ENCODE measurements around the gene FCER1G.
A peak's percentile ranks its signal among the peaks of the same experiment; 100 is the strongest.

The FCER1G gene

GRCh38 chr1:161198194-161198896 lies 16.8 kb upstream of the FCER1G start:
- Histone ChIP-seq H3K9me3 (ENCODE audit: control insufficient read depth, insufficient read depth, low read depth, low read length) (no peaks in the 10 kb centered on the region), H3K27ac (ENCODE audit: extremely low read depth, low read depth, low read length) (no peak overlapping the region; the same call in 1 of the 2 replicates), H3K4me3 (ENCODE audit: low read depth, low read length) (no peak overlapping the region), H3K36me3 (ENCODE audit: control insufficient read depth in 2 of 2, insufficient read depth in 1 of 2, low read length in 2 of 2) (peaks cover 2 to 4% of the 10 kb centered on the region in 2 experiments; a peak in 2 of 3 replicates), H3K4me1 (ENCODE audit: control insufficient read depth, insufficient read depth, low read length) (peaks cover 9% of the 10 kb centered on the region; the same call in 1 of the 2 replicates)
- ChIA-PET CTCF (interaction anchor here (0.7 to 1.9 kb wide), 8 partner anchors 10 to 192 kb away, joined by 3 to 14 read pairs (median 4); partner anchors contain the start of gene TOMM40L), POLR2A (interaction anchor here (0.5 to 1.9 kb wide), 7 partner anchors 10 to 241 kb away, joined by 3 to 7 read pairs (median 3); partner anchors contain the start of gene TOMM40L)
- peak; percentile 77 for TF ChIP-seq ZNF600 (tag by site-specific recombination; IDR thresholded peaks at IDR 0.05)
- TF ChIP-seq, protein P1, sequence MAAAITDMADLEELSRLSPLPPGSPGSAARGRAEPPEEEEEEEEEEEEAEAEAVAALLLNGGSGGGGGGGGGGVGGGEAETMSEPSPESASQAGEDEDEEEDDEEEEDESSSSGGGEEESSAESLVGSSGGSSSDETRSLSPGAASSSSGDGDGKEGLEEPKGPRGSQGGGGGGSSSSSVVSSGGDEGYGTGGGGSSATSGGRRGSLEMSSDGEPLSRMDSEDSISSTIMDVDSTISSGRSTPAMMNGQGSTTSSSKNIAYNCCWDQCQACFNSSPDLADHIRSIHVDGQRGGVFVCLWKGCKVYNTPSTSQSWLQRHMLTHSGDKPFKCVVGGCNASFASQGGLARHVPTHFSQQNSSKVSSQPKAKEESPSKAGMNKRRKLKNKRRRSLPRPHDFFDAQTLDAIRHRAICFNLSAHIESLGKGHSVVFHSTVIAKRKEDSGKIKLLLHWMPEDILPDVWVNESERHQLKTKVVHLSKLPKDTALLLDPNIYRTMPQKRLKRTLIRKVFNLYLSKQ (tag by site-specific recombination; IDR thresholded peaks at IDR 0.05; ENCODE audit: borderline replicate concordance), result no peak
- no peak for TF ChIP-seq ZNF214 (tag by site-specific recombination; IDR thresholded peaks at IDR 0.05; ENCODE audit: borderline replicate concordance)
- TF ChIP-seq ZIC2 (tag by site-specific recombination; IDR thresholded peaks at IDR 0.05), result peak; percentile 70
- TF ChIP-seq ZNF610 (tag by site-specific recombination; IDR thresholded peaks at IDR 0.05; ENCODE audit: borderline replicate concordance), result peak; percentile 65; the same call in 1 of the 2 replicates
- no peak for TF ChIP-seq SP3 (tag by site-specific recombination; IDR thresholded peaks at IDR 0.05)
- no peak for TF ChIP-seq ZFHX2 (tag by site-specific recombination; conservative IDR thresholded peaks at IDR 0.05)
- TF ChIP-seq, protein P2, sequence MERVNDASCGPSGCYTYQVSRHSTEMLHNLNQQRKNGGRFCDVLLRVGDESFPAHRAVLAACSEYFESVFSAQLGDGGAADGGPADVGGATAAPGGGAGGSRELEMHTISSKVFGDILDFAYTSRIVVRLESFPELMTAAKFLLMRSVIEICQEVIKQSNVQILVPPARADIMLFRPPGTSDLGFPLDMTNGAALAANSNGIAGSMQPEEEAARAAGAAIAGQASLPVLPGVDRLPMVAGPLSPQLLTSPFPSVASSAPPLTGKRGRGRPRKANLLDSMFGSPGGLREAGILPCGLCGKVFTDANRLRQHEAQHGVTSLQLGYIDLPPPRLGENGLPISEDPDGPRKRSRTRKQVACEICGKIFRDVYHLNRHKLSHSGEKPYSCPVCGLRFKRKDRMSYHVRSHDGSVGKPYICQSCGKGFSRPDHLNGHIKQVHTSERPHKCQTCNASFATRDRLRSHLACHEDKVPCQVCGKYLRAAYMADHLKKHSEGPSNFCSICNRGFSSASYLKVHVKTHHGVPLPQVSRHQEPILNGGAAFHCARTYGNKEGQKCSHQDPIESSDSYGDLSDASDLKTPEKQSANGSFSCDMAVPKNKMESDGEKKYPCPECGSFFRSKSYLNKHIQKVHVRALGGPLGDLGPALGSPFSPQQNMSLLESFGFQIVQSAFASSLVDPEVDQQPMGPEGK (tag by site-specific recombination; IDR thresholded peaks at IDR 0.05), result peak; percentile 70; the same call in 1 of the 2 replicates
- 0 out of 2 replicates have a peak, but pooled peaks have one; percentile 12 for TF ChIP-seq CTCF (tag by site-specific recombination; IDR thresholded peaks at IDR 0.05)
- no peak for TF ChIP-seq KLF16 (tag by site-specific recombination; IDR thresholded peaks at IDR 0.05)
- TF ChIP-seq, protein P3, sequence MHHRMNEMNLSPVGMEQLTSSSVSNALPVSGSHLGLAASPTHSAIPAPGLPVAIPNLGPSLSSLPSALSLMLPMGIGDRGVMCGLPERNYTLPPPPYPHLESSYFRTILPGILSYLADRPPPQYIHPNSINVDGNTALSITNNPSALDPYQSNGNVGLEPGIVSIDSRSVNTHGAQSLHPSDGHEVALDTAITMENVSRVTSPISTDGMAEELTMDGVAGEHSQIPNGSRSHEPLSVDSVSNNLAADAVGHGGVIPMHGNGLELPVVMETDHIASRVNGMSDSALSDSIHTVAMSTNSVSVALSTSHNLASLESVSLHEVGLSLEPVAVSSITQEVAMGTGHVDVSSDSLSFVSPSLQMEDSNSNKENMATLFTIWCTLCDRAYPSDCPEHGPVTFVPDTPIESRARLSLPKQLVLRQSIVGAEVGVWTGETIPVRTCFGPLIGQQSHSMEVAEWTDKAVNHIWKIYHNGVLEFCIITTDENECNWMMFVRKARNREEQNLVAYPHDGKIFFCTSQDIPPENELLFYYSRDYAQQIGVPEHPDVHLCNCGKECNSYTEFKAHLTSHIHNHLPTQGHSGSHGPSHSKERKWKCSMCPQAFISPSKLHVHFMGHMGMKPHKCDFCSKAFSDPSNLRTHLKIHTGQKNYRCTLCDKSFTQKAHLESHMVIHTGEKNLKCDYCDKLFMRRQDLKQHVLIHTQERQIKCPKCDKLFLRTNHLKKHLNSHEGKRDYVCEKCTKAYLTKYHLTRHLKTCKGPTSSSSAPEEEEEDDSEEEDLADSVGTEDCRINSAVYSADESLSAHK (tag by site-specific recombination; IDR thresholded peaks at IDR 0.05), result no peak
- 0 out of 2 replicates have a peak, but pooled peaks have one; percentile 6 for TF ChIP-seq ZNF843 (tag by site-specific recombination; IDR thresholded peaks at IDR 0.05)
- 0 out of 2 replicates have a peak, but pooled peaks have one; percentile 30 for TF ChIP-seq ZSCAN30 (tag by site-specific recombination; IDR thresholded peaks at IDR 0.05)
- no peak for TF ChIP-seq ZNF16 (tag by site-specific recombination; IDR thresholded peaks at IDR 0.05; ENCODE audit: low read depth)
- TF ChIP-seq ZNF302 (tag by site-specific recombination; IDR thresholded peaks at IDR 0.05; ENCODE audit: low read depth), result no peak
- TF ChIP-seq ZNF133 (tag by site-specific recombination; IDR thresholded peaks at IDR 0.05), result no peak
- peak; percentile 36 for TF ChIP-seq OSR2 (tag by site-specific recombination; IDR thresholded peaks at IDR 0.05)
- no peak for TF ChIP-seq ZNF157 (tag by site-specific recombination; IDR thresholded peaks at IDR 0.05)
- TF ChIP-seq ZBTB8A (tag by site-specific recombination; IDR thresholded peaks at IDR 0.05), result peak; percentile 51
- 0 out of 2 replicates have a peak, but pooled peaks have one; percentile 14 for TF ChIP-seq ZNF341 (tag by site-specific recombination; IDR thresholded peaks at IDR 0.05; ENCODE audit: low read depth)
- TF ChIP-seq ZNF768 (tag by site-specific recombination; IDR thresholded peaks at IDR 0.05), result no peak
- TF ChIP-seq, protein P4, sequence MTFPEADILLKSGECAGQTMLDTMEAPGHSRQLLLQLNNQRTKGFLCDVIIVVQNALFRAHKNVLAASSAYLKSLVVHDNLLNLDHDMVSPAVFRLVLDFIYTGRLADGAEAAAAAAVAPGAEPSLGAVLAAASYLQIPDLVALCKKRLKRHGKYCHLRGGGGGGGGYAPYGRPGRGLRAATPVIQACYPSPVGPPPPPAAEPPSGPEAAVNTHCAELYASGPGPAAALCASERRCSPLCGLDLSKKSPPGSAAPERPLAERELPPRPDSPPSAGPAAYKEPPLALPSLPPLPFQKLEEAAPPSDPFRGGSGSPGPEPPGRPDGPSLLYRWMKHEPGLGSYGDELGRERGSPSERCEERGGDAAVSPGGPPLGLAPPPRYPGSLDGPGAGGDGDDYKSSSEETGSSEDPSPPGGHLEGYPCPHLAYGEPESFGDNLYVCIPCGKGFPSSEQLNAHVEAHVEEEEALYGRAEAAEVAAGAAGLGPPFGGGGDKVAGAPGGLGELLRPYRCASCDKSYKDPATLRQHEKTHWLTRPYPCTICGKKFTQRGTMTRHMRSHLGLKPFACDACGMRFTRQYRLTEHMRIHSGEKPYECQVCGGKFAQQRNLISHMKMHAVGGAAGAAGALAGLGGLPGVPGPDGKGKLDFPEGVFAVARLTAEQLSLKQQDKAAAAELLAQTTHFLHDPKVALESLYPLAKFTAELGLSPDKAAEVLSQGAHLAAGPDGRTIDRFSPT (tag by site-specific recombination; IDR thresholded peaks at IDR 0.05), result peak; percentile 37; the same call in 1 of the 2 replicates
- no peak for TF ChIP-seq ZNF140 (tag by site-specific recombination; IDR thresholded peaks at IDR 0.05)
- TF ChIP-seq PBX3 (CRISPR knock-in tag; IDR thresholded peaks at IDR 0.05), result 0 out of 2 replicates have a peak, but pooled peaks have one; percentile 44
- TF ChIP-seq ZBTB48 (tag by site-specific recombination; IDR thresholded peaks at IDR 0.05), result 0 out of 2 replicates have a peak, but pooled peaks have one; percentile 48
- 0 out of 2 replicates have a peak, but pooled peaks have one; percentile 9 for TF ChIP-seq GLIS2 (tag by site-specific recombination; IDR thresholded peaks at IDR 0.05)
